Measurements from ENCODE around the gene PDE8B.

DNA sequence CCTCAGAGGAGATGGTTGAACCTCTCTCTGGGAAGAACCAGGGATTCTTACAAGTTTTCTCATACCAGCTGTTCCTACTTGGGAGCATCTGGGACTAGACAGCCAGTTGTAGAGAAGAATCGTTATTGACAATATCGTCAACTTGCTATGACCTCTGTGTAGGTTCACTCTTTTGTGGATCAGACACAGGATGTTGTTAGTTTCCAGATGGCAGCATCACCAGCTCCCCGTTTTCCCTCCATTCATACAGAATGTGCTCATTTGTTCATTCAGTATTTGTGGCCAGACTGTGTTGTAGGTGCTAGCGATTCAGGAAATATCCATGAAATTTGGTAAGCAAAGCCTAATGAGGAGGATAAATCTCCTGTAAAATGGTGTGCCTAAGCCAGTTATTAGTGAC, 3.7 kb downstream of the PDE8B start:
- TF ChIP-seq CREB1 (IDR thresholded peaks at IDR 0.05; ENCODE audit: low read depth) (no peak), YY1 (IDR thresholded peaks at IDR 0.05; ENCODE audit: low read depth) (no peak)

Data from Ishikawa (cell line).